HG02885 (cell line): Measurements from ENCODE around the gene VIM.

ENCODE experiments used
- ATAC-seq: cut with Tn5 transposase; IDR thresholded peaks from one replicate; pipeline ENCODE4 v1.9.1; 2021; ENCODE audit warnings: mild to moderate bottlenecking; ENCODE audit not compliant: unreplicated experiment, poor library complexity

Gene VIM

DNA sequence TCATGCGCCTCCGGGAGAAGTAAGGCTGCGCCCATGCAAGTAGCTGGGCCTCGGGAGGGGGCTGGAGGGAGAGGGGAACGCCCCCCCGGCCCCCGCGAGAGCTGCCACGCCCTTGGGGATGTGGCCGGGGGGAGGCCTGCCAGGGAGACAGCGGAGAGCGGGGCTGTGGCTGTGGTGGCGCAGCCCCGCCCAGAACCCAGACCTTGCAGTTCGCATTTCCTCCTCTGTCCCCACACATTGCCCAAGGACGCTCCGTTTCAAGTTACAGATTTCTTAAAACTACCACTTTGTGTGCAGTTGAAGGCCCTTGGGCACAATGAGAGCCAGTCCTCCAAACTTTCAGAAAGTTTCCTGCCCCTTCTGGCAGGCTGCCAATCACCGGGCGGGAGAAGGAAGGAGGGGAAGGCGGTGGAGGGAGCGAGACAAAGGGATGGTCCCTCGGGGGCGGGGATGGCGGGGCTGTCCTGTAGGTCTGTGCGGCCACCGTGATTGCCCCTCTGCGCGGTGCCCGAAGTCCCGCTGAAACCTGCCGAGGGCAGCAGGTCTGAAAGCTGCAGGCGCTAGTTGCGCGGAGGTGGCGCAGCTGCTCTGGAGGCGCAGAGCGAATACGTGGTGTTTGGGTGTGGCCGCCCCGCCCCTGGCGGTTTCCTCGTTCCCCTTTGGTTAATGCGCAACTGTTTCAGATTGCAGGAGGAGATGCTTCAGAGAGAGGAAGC lies 2.1 kb downstream of the VIM start:
- ATAC-seq, result peak; percentile 67

DNA sequence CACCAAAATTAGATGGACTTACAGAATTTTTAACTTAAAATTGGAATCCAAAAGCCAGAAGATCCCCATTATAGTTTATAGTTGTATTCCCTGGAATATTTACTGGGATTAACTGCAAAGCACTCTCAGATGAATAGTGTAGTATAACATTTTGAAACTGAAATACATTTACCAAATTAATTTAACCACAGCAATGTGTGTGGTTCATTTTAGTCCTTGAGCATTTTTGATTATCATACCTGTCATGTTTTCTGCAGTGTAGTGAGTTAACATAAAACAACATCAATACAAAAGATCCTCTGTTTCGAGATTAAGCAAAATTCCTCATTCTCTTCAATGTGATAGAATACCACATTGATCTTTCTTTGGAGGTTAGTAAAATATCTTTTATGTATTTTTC lies 3.7 kb downstream of the VIM start:
- no peak for ATAC-seq

DNA sequence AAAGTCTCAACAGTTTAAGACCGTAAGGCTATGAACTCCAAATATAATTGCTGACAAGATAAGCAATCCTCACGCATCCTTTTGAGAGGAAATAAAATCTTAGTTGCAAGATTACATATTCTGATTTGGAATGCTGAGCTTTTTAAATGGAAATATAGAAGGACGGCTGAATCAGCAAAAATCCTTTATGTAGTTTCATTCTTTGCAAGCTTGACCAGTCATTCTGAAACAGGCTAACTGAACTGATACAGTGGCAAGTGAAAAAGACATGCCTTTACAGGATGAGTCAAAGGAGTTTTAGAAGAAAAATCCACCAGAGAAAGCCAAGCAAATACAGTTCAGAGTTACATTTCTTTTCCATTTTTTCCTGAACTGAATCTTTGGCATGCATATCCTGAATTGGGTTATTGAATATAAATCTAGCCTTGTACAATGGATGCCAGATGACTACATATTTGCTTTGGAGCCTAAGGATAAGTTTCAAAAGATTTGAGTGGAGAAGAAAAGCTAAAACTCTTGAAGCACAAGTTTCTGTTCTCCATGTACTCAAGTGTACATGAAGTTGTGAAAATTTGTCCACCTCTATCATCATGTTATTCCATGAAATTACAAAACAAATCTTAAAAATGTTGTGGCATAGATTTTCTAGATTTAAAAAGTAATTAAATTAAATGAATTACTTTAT lies 4.4 kb downstream of the VIM start:
- peak; percentile 19 for ATAC-seq

DNA sequence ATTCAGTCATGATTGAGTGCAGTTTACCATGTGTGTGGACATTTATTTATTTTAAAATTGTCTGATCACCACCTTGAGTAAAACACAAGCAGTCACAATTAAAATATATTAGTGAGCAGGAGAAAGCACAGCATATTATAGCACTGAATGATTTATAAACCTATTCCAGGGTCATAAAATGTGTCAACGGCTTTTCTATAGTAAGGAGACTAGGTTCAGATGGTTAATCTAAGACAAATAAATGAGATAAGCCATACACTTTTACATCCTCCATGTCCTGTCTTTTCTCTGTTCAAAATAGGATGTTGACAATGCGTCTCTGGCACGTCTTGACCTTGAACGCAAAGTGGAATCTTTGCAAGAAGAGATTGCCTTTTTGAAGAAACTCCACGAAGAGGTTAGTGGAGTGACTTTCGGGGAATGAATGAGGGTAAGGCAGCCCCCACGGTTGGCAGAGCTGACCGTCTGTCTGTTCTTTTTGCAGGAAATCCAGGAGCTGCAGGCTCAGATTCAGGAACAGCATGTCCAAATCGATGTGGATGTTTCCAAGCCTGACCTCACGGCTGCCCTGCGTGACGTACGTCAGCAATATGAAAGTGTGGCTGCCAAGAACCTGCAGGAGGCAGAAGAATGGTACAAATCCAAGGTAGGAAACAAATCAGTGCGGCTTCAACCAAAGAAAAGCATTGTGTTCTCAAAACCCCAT lies 5.4 kb downstream of the VIM start:
- ATAC-seq, result no peak

DNA sequence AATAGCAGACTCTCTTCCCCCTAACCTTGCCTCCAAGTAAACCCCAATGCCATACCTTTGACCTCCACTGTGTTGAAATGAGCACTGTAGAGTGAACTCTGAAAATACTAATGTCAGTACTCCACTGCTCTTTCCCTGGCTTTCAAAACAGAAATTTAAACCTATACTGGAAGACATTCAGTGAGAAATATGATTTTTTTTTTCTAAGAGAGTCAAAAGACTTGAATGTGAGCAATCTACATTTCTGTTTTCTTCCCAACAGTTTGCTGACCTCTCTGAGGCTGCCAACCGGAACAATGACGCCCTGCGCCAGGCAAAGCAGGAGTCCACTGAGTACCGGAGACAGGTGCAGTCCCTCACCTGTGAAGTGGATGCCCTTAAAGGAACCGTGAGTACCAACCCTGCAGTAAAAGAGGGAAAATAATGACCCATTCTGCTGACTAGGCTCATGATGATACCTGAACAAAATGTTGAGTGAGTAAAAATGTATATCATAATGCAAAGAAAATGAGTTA lies 6.4 kb downstream of the VIM start:
- ATAC-seq, result no peak

DNA sequence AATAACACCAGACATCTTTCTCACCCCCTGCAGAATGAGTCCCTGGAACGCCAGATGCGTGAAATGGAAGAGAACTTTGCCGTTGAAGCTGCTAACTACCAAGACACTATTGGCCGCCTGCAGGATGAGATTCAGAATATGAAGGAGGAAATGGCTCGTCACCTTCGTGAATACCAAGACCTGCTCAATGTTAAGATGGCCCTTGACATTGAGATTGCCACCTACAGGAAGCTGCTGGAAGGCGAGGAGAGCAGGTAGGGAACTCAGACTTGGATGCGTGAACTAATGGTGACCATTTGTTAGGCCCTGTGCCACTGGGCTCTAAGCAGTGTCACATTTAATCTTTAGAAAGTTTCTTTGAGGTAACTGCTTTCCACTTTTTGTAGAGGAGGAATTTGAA lies 7.1 kb downstream of the VIM start:
- no peak for ATAC-seq

DNA sequence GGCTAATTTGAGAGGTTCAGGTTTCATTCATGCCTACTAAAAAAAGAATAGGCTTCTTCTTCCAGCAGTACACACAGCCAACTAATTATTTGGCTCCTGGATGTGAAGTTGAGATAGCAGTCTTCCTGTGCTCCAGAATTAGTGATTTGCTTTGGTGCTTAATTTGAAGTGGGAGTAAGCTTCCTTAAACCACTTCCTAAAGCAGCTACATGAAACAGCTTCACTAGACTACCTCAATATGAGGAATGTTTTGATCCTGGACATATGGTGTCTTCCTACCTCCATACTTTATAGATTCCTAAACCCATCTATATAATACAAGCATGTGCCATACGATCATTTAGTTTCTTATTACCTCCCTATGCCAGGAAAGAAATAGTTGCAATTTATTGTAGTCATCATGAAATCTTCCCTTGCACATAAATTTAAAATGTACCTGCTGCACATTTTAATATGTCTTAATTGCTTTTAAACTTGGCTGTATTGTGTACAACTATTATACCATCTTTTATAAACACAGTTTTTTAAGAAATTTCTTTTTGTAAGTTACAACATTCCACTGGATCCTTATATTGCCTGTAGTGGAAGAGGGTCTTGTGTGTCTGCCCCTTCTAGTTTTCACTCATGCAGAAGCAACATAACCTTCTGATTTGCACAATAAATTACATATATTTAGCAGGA lies 8.6 kb downstream of the VIM start:
- no peak for ATAC-seq

DNA sequence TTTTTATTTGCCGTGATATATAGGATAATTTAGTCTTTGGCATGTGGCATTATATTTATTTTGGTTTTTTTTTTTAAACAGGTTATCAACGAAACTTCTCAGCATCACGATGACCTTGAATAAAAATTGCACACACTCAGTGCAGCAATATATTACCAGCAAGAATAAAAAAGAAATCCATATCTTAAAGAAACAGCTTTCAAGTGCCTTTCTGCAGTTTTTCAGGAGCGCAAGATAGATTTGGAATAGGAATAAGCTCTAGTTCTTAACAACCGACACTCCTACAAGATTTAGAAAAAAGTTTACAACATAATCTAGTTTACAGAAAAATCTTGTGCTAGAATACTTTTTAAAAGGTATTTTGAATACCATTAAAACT lies 9.1 kb downstream of the VIM start:
- no peak for ATAC-seq

DNA sequence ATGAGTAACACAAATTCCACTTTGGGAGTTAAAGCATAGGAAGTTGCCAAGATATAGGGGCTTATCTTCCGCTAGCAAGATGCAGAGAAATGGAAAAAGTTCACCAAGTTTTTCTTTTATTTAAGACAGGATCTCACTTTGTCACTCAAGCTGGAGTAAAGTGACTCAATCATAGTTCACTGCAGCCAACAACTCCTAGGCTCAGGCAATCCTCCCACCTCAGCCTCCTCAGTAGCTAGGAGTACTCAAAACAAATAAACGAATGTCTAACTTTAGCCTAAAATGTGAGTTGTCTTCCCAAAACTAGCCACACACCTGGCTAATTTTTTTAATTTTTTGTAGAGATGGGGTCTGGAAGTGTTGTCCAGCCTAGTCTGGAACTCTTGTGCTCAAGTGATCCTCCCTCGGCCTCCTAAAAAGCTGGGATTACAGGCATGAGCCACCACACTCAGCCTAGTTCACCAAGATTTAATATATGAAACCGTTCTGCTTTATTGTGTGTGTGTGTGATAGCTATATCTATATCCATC lies 9.9 kb downstream of the VIM start:
- no peak for ATAC-seq

DNA sequence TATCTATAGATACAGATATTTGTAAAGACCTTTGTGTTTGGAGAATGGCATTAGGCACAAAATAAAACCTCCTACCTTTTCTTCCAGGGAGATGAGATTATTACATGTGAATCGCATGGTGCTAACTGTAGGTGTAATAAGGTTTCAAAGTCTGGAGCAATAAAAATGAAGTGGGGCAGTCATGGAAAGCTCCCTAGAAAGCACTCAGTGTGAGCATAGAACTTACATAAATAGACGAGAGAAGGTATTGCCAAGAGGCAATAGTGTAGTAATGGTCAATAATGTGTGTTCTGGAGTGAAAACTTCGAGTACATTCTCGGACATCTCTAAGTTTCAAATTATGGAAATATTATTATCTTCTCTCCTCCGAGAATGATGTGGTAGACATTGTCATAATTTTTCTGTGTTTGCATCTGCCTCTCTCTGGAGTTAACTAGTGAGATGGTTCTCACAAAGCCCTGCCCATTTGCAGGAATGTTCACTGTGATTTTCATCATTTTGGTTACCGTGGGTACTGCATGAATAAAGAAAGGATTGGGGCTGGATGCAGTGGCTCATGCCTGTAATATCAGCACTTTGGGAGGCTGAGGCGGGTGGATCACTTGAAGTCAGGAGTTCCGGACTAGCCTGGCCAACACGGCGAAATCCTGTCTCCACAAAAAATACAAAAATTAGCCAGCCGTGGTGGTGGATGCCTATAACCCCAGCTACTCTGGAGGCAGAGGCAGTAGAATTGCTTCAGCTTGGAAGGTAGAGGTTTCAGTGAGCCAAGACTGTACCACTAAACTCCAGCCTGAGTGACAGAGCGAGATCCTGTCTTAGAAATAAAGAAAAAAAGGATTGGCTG lies 10.6 kb downstream of the VIM start:
- no peak for ATAC-seq

DNA sequence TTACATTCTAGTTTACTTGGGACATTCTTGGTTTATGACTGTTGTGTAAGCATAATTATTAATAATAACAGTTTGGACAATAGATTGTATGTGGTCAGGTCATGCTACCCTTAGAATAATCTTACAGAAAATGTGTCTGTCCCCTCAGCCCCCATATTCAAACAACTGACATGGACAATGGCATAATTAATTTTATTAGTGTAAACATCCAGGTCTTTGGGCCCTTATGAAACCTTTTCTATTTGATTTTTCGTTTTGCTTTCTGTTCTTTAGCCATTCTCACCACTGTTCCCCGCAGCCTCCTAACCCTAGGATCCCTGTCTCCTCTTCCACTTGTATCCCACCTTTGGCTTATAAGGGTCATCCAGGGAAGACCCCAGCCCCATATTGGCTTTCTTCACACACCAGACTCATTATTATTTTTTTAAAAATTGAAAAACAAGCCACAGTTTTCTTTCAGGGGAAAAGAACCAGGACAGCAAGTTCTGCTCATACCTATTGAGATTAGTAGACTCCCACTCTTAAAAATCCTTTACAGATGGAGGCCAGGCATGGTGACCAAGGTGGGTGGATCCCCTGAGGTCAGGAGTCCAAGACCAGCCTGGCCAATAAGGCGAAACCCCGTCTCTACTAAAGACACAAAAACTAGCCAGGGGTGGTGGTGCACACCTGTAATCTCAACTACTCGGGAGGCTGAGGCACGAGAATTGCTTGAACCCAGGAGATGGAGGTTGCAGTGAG lies 11.5 kb downstream of the VIM start:
- ATAC-seq, result no peak

DNA sequence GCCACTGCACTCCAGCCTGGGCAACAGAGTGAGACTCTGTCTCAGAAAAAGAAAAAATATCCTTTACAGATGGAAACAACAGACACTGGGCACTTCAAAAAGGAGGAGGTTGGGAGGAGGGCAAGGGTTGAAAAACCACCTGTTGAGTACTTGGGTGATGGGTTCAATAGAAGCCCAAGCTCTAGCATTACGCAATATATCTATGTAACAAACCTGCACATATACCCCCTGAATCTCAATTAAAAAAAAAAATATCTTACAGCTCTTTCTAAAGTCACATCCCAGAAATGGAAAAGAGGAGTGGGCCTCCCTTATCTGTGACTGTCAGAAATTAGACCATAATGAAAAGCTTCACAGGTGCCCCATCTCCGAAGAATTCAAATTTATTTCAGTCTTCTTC lies 12.1 kb downstream of the VIM start:
- ATAC-seq, result no peak

DNA sequence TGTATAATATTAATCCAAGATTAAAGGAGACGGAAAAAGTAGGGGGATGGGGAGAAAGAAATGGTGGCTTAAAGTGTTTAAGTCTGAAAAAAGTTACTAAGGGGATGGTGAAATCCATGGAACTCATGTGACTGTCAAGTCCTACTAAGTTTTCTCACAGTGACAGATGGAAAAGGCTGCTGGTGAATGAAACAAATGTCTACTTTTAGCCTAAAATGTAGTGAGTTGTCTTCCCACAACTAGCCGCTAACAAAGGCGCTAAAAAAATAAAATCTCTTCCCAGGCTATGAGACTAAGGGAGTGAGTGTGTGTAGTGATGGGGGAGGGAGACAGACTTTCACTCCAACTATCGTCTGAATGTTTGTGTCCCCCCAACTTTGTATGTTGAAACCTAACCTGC lies 12.6 kb downstream of the VIM start:
- no peak for ATAC-seq

DNA sequence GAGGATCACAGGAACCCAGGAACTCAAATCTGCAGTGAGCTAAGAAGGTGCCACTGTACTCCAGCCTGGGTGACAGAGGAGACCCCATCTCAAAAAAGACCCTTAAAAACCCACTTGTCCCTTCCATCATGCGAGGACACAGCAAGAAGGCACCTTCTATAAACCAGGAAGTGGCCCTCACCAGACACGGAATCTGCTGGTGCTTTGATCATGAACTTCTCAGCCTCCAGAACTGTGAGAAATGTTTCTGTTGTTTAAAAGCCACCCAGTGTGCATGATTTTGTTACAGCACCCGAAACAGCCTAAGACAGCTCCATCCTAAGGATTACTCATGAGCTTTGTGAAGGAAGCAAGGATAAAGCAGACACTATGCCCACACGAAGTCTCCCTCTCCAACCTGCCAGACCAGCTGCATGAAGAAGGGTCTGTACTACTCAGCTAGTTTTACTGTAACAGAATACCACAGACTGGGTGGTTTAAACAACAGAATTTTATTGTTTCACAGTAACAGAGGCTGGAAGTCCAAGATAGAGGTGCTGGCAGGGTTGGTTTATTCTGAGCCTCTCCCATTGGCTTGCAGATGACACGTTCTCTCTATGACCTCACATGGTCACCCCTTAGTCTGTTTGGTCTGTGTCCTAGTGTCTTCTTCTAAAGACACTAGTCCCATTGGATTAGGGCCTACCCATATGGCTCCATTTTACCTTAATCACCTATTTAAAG lies 13.7 kb downstream of the VIM start:
- no peak for ATAC-seq

DNA sequence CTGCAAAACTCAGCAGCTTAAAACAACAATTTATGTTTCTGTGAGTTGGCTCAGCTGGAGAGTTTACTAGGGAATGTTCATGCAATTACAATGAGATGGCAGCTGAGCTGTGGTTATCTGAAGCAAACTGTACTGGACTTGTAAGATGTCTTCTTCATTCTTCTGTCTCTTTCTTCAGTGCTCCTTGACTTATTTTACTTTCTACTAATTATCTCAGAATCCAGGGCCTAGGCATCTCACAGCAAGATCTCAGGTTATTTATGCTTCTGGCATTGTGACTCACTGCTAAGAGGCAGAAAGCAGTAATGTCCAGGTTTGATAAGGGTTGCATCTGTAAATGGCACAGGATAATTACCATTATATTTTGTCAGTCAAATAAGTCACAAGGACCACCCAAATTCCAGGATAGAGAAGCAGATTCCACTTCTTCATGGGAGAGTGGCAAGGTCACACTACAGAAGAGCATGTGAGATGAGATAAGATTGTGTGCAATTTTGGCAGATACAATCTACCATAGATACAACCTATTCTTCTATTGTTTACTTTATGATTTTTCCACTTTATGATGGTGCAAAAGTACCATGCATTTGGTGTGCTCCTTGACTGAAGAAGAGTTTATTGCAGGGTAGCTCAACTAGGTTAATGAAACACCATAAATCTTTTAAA lies 16.8 kb downstream of the VIM start:
- ATAC-seq, result no peak

DNA sequence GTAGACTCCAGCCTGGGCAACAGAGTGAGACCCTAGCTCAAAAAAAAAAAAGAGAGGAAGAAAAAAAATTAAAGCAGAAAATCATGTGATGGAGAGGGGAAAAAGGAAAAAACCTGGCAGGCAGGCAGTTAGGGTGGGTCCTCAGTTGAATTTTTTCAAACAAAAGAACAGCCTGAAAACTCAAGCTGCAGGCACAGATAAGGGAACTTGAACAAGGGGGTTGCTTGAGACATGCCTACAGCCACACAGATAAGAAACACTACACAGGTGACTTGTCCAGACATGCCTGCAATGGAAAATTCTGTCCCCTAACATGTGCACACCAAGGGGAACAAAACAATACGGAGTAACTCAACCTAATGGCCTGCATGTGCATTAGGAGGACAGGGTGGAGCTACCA lies 19.2 kb downstream of the VIM start:
- peak; percentile 44 for ATAC-seq

DNA sequence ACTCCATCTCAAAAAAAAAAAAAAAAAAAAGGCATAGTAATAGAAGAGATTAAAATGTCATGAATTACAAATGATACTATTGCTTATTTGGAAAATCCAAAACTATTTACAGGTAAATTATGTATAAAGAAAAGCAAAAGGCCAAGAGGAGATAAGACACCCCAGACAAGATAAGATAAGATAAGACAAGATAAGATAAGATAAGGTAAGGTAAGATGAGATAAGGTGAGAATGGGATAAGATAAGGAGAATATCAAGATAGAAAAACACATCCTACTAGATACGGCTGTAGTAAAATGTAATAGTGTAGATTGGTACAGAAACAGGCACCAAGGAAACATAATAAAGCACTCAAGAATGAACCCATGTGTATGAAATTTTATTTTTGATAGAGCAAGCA lies 20.9 kb downstream of the VIM start:
- no peak for ATAC-seq

DNA sequence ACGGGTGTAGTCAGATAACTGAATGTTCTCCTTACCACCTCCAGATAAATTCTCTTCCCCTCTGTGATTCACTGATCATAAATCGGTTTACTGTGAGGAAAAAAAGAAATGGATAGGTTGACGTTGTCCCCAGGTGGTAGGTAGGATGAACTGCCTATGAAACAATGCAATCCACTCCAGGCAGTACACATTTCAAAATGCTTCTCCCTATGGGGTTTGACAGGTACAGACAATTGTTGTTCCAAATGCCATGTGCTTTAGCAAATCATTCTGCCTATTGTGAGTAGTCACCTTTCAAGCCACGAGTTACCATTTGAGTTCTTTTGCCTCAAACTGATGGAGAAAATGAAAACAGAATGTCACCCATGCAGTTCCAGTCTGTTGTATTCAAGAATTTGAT lies 21.8 kb downstream of the VIM start:
- peak; percentile 56 for ATAC-seq
